Right ventricle myocardium inferior (tissue), 1 donor: Measurements from ENCODE around the gene DDO. TPM values are rescaled to one million over a fixed set of nuclear protein-coding genes. Genes with fewer than 3 reads are reported as not detected.
"Not testable (repeated sequence)": the region's sequence is repeated elsewhere in the genome, so short reads cannot be mapped to it uniquely, and the experiment has no call there.

Experiments used
- ATAC-seq: fragments of 200-7000 bp; cut with Tn5 transposase; one replicate; pipeline ENCODE4 v1.9.1; 2020; ENCODE audit warnings: mild to moderate bottlenecking, moderate library complexity
- DNase-seq: peaks from one replicate; pipeline ENCODE4 v3.0.0; 2021; ENCODE audit errors: missing footprints
- intact Hi-C: fragments of 100-400 bp; cut with DNase I; formaldehyde crosslinking; loops from one replicate; pipeline ENCODE4 v1.11.0; 2022
- total RNA-seq: library from RNA; stranded (reverse); fragmentation: NEBNext Ultra II Directional; extraction: Animal tissue kit (Norgen Biotek cat#: 25700); gene quantifications from one replicate; pipeline ENCODE4 v1.2.1, GENCODE V29; 2021
- donor health status: DM: no; HTN: yes; CAD: no; lungs with severe emphysema.

The DDO gene
- total RNA-seq, 1 donor from 2014 or later = 29.7 TPM

GRCh38 chr6:110354153-110354552 lies 61.2 kb downstream of the DDO start:
- no peak for ATAC-seq
- no peak for DNase-seq
- intact Hi-C loops = no loop called here

GRCh38 chr6:110353457-110354001 lies 61.8 kb downstream of the DDO start:
- intact Hi-C loops = no loop called here
- no peak for ATAC-seq
- no peak for DNase-seq

- no peak for DNase-seq
- intact Hi-C loops = no loop called here
- ATAC-seq = no peak
These were observed 62.7 kb downstream of the DDO start for GRCh38 chr6:110352563-110353262.

GRCh38 chr6:110351986-110352385 lies 63.4 kb downstream of the DDO start:
- intact Hi-C loops = no loop called here

GRCh38 chr6:110351546-110351945 lies 63.8 kb downstream of the DDO start:
- intact Hi-C loops = no loop called here
- DNase-seq (no peak), ATAC-seq (no peak)

More at GRCh38 chr6:110351986-110352385, 63.4 kb downstream of the DDO start:
- ATAC-seq (no peak), DNase-seq (no peak)

GRCh38 chr6:110350593-110350992 lies 64.8 kb downstream of the DDO start:
- intact Hi-C loops, ATAC-seq, DNase-seq: not testable (repeated sequence)

GRCh38 chr6:110348961-110349690 lies 66.2 kb downstream of the DDO start:
- intact Hi-C loops = no loop called here
- ATAC-seq (no peak), DNase-seq (no peak)

- DNase-seq (no peak), ATAC-seq (no peak)
- intact Hi-C loops = no loop called here
These were observed 70.3 kb downstream of the DDO start for GRCh38 chr6:110345025-110345424.

GRCh38 chr6:110342759-110343158 lies 72.6 kb downstream of the DDO start:
- ATAC-seq = no peak
- intact Hi-C loops = no loop called here
- DNase-seq = no peak

Other genes with a start within 250 kb of the DDO start
- gene WASF1, start 235.9 kb downstream of the DDO start, total RNA-seq = 1.8 TPM
- gene CDC40, start 235.1 kb downstream of the DDO start, total RNA-seq = 15.7 TPM
- gene METTL24, start 57.2 kb downstream of the DDO start, total RNA-seq = 1.1 TPM
- 0.32 TPM for gene SLC22A16, start 61.0 kb upstream of the DDO start, total RNA-seq